HG03575 (cell line): ENCODE results near the gene FRMD5.

ENCODE experiments used
- ATAC-seq: cut with Tn5 transposase; IDR thresholded peaks from one replicate; pipeline ENCODE4 v1.9.1; 2021; ENCODE audit not compliant: unreplicated experiment, insufficient number of reproducible peaks, low FRiP score; ENCODE audit errors: extremely low read depth

FRMD5 gene

DNA sequence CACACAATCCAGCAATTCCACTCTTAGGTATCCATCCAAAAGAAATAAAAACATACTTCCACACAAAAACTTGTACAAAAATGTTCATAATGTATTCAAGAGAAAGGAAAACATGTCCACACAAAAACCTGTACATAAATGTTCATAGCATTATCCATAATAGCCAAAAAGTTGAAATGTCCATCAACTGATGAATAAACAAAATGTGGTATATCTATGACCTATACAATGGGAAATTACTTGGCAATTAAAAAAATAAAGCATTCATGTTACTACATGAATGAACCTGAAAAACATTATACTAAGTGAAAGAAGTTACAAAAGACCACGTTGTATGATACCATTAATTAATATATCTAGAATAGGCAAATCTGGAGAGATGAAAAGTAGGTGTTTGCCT is 17.9 kb downstream of the FRMD5 start:
- ATAC-seq: no peak

DNA sequence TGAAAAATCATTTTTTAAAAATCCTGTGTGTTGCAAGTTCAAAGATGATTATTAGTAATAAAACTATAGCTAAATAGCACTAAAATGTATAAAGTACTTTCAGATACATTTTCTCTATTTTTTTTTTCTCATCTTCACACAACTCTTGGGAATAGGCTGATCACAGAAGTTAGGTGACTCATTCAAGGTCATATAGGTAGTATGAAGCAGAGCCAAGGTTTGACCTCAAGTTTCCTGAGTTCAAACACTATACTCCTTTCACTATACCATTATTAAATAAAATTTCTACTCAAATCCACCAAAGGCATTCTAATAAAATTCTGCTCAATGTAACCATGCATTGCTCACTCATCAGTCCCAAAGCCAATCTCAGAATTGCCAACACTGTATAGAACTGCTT is 21.3 kb downstream of the FRMD5 start:
- ATAC-seq: no peak

DNA sequence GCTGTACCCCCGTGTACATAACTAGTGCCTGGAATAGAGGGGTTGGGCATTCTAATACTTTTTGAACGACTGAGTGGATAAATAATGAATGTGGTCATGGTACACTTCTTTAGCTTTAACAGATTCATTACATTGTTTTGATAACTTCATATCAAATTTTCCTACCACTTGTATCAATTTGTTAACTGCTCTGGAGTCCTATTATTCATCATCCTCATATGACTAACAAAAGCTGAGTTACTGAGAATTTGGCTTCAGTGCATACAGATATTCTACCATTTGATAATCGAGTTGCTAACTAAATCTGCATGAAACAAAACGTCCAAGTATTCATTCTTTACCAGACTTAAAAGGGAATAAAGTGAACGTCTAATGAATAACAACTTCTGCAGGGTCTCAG is 31.7 kb downstream of the FRMD5 start:
- no peak for ATAC-seq

DNA sequence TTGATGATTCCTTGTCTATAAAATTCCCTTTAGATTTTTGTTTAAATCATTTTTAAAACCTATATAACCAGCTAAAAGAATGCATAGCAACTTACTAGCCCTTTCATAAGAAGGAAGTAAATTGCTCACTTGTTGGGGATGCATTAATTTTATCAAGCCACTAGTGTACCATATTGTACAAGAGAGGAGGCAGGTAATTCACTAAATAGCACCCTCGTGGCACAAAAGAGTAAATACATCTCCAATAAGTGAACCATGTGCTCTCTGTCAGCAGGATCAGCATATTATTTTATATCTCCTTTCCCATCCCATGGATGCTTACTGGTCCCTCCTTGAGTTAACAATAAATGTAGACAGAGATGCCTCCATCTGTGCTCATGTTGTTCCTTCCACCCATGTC is 34.3 kb downstream of the FRMD5 start:
- ATAC-seq: no peak

DNA sequence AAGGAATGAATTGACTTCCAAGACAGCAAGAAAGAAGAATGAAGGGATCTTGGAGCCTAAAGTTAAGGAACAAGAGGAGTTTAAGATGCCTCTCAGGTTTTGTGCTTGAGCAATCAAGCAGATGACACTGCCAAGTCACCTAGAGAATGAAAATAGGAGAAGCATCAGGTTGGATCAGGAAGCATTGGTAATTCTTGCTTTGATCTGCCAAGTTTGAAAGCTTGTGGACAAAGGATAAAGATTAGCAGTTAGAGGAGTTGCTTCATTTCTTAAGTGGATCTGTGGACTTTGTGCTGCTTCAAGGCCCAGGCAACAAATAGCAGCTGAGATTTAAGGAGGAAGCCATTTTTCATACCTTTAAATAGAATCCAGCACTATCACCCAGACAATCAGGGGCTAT is 35.6 kb downstream of the FRMD5 start:
- ATAC-seq: no peak

DNA sequence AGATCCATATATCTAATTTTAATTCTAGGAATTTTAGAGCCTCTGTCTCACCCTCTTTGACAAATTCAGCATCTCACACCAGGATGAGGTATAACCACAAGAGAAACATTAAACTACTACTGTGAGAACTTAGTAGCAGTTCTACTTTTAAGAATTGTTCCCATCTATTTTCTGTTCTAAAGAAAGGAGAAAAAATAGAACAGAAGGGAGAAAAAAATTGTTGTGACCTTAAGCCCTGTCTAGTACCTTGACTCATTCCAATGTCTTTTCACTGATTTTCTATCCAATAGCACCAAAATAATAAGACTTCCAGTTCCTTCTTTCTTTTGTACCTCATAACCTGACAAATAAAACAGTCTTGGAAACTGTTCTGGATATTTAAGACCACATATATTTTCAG is 37.0 kb downstream of the FRMD5 start:
- ATAC-seq: no peak

DNA sequence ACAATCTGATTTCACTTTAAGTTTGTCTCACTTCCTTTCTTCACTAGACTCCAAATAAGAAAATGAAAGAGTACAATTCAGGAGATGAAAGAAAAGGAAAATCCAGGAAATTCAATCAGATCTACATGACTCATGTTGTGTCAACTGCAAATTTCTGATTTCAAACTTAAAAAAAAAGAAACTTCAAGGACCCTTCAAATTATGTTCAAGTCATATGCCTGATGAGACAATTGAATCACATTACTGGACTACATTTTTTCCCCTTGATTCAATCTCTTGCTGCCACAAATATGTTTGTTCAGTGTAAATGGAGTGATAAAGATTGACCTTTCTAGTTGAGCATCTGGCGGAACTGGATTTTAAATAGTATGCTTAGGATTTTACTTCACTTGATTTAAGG is 37.4 kb downstream of the FRMD5 start:
- ATAC-seq: no peak

DNA sequence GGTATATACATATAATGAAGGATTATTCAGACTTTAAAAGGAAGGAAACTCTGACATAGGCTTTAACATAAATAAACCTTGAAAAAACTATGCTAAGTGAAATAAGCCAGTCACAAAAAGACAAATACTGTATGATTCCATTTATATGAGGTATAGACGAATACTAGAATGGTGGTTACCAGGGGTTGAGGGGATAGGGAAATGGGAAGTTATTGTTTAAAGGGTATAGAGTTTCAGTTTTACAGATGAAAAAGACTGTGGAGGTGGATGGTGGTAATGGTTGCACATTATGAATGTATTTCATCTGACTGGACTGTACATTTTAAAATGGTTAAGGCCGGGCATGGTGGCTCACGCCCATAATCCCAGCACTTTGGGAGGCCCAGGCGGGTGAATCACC is 41.7 kb downstream of the FRMD5 start:
- ATAC-seq: no peak

DNA sequence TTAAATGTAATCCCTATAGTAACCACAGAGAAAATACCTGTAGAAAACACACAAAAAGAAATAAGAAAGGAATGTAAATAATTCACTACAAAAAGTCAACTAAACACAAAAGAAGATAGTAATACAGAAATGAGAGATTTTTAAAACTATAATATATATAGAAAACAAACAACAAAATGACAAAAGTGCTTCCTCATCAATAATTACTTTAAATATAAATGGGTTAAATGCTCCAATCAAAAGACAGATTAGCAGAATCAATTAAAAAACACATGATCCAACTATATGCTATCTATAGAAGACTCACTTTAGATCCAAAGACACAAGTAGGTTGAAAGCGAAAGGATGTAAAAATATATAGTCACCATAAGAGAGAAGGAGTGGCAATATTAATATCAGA is 45.8 kb downstream of the FRMD5 start:
- no peak for ATAC-seq

DNA sequence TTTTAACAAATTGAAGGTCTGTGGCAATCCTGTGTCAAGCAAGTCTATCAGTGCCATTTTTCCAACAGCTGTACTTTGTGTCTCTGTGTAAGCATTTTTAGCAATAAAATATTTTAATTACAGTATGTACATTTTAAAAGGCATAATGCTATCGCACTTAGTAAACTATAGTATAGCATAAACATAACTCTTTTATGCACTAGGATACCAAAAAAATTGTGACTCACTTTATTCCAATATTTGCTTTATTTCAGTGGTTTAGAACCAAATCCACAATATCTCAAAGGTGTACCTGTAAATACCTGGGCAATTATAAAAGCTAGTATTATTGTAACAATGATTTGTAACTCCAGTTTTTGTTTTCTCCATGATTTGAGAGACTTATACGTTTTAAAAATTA is 46.5 kb downstream of the FRMD5 start:
- ATAC-seq: no peak

DNA sequence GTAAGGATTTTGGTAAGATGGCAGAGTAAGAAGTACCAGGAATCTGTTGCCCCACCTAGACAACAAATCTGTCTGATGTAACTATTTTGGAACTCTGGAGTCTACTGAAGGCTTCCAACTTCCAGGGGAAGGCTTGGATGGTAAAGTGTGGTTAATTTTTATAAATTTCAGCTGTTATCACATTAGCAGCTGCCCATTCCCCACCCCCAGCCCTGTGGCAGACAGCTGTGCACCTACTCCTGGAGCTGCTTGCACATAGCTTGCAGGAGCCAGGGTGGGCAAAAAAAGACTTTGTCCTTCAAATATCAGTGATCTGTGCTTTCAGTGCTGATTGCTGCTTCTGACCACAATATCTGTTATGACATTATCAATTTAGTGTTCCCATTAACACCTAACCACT is 47.4 kb downstream of the FRMD5 start:
- ATAC-seq: no peak

DNA sequence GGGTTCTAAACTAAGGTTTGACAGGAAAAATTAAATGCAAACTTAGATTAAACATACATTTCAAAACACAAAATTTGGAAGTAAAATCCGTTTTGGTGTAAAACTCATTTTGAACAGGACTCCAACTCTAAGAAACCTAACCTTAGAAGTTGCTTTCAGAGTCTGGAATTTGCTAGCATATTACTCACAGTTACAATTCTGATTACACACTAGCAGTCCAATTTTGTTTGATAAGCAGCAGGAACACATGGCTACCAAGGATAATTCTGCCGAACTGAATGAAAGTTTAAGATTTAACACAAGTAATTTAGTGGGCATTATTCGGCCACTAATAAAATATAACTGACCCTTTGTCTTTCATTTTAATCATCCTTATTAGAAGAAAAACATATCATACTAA is 49.6 kb downstream of the FRMD5 start:
- no peak for ATAC-seq

DNA sequence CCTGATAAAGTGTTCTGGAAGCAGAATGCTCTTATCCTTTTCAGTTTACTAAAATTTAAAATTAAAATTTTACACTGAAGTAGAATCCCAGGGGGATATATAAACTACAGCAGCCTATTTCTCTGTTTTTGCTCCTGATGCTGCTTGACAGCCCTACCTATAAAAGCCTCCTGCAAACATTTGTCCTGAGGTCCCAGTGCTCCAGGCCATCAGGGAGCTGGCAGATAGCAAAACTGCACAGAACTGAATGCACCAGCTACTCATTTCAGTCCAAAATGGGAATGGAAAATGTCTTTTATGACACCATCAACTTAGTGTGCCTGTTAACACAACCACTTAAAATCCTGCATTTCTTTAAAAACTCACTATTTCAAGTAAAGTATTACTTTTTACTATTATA is 50.1 kb downstream of the FRMD5 start:
- ATAC-seq: no peak

DNA sequence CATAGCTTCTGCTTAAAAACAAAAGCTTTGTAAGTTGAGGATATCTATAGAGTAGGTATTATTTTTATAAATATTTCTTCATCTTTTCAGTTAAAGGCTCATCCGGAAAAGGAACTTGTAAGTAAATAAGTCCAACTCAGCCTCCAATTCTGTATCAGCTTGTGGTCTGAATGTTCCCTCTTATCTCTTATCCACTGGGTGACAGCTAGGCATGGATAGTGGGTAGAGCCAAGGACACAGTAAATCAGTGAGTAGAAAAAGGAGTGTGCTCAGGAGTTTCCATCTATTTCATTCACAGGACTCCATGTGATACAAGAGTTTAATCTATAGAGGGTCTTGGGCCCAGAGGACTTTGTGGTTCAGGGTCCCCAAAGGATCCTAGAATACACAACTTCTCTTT is 50.9 kb downstream of the FRMD5 start:
- no peak for ATAC-seq

DNA sequence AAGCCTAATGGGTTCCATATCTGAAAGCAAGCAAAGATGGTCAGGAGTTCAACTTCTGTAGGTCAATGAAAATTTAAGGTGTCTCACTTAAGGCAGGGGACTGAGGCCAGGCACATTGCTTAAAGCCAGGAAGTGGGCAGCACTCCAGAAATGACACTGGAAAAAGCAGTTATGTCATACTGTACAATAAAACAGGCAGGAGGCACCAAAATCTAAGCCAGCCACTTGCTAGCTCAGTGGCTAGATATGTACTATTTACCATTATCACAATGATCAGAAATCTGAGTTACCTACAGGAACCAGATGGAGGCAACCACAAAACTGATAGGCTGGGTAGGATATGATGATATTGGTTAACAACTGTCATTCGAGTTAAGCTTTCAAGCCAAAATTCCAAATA is 57.3 kb downstream of the FRMD5 start:
- no peak for ATAC-seq

DNA sequence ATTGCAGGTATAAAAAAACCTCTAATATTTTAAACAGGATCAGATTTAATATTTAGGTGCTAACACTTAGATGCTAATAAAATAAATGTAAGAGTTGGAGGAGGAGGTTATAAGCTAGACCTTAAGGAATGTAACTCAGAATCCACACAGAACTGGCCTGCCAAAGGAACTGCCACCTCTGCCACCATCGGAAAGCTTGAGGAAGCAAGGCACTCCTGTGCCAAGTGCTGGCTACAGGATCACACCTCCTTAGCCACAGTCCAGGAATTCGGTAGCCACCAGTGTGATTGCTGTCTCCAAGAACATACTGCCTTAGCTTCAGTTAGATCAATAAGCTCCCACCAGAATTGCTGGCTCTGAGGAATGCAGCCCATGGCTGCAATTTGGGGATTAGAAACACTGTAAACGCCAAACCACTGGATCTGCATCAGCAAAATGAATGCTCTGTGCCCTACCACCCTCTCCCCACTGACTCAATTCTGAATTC is 58.0 kb downstream of the FRMD5 start:
- no peak for ATAC-seq

DNA sequence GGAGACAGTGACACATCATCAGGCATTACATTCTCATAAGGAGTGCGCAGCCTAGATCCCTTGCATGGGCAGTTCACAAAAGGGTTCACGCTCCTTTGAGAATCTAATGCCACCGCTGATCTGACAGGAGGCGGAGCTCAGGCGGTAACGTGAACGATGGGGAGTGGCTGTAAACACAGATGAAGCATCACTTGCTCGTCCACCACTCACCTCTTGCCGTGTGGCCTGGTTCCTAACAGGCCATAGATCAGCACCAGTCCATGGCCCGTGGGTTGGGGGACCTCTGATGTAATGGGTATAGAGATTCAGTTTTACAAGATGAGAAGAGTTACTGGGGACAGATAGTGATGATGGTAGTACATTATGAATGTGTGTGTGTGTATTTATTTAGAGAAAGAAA is 63.0 kb downstream of the FRMD5 start:
- ATAC-seq: no peak

DNA sequence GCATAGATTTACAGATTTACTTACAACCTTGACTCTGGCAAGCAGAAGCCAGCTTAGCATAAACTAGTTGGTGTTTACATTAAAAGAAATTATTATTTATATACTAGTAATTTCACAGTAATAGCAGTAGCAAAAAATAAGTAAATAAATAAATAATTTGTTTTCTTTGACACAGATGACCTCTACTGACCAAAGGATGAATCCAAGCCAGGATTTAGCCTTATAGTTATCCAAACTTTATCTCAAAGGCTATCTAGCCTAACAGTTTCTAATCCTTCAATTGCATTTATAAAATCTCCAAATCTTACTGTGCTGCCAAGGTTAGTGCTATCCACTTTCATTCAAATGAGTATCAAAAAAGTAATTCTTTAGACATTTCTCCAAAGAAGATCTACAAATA is 64.3 kb downstream of the FRMD5 start:
- no peak for ATAC-seq

DNA sequence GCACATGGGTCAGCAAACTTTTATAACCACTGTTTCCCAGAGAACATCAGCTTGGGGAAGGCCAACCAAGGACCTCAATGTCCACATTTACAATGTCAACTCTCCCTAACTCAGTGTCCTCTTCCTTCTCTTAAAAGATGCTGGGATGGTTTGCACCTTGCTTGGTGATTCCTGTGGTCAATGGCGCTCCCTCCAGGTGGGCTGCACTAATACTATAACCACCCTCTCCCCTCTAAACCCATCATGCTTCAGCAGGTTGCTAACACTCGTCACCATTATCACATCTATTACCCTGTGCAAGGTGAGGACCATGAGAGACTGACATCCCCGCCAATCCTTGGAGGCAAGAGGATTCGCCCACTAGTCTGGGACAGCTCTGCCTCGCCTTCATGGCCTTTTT is 65.2 kb downstream of the FRMD5 start:
- no peak for ATAC-seq

DNA sequence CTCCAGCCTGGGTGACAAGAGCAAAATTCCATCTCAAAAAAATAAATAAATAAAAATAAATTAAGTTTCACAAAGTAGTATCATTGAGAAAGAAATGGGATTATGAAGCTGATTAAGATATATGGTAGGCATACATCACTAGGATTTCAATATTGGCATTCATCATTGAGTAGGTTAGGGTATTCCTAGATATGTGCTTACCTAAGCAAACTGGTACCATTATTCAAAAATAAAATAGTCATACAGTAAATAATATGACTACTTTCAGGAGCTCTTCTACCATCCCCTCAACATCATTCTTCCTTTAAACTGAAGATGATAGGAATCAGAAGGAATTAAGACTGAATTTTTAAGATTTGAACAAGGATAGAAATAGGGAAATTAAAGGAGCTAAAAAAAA is 66.6 kb downstream of the FRMD5 start:
- no peak for ATAC-seq

DNA sequence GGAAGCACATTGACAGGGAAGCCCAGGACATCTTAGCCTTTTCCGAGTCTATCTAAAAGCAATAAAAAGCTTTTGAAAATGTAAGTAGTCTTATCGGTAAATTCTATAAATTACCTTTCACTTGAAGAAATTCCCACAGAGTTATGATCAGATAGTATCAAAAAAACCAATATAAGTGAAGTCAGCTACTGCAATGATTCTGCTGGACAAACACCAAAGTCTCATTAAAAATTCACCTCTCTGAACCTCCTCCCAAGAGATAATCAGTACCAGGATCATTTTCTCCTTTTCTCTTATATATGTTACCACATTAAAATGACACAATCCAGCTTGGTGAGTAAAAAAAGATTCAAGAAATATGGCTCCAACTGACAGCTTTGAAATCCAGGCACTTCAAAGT is 69.2 kb downstream of the FRMD5 start:
- no peak for ATAC-seq

DNA sequence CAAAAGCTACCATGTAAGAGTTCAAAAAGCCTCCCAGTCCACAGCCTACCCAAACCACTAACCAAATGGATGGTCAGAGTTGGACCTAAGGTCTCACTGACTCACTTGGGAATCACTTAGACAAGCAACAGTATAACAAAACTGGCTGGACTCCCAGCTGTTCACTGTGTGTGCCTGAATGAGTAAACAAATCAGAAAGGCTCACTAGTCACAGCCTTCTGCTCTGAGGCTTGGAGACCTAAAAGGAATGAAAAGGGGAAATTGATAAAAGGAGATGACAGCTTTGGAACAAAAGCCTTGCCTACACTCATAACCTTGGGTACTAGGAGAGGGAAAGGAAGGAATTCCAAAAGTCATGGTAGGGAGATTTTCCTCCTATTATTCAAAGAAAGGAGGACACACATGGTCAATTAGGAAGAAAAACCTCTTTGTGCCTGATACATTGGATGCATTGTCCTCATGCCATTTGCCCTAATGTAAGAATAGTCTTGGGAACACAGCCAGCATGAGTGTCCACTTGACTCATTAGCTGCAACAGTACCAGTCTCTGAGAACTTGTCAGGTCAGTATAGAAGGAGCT is 92.3 kb downstream of the FRMD5 start:
- ATAC-seq: no peak
